ENCODE measurements around the gene PARP3.
A peak's percentile ranks its signal among the peaks of the same experiment; 100 is the strongest.

The PARP3 gene

DNA sequence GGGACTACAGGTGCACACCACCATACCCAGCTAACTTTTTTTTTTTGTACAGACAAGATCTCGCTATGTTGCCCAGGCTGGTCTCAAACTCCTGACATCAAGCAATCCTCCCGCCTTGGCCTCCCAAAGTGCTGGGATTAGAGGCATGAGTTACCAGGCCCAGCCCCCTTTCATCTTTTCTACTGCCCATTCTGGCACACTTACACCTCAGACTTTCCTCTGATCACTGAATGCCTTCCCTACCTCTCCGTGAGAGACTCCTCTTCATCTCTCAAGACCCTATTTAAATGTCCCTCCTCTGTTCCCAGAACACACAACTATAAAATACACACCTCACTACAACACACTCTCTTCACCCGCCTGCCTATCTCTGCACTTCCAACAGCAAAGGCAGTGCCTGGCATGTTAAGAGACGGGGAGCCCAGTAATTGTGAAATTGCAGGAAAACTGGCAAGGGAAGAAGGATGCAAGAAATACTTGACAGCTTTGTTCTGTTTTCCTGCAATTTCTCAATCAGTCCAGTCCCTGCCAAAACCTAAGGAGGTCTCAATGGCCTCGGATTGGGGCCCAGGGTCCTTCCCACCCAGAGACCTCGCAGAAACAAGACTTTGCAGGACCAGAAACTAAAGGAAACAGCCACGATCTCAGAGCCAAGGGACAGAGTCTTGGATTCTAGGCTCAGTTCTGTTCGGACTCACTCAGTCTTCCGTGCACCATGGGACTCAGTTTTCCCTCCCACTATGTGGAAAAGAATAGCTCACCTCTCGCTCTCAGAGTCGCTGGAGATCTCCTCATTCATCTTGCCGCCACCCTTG is 1.3 kb upstream of the PARP3 start:
- H3K4me3 ChIP-seq (ENCODE audit: low read depth, low read length): peak overlapping the region; percentile 73
- in situ Hi-C loops (cut with HindIII; ENCODE audit: low sequenced_read_pairs): no loop called here
- TF ChIP-seq, protein P1, sequence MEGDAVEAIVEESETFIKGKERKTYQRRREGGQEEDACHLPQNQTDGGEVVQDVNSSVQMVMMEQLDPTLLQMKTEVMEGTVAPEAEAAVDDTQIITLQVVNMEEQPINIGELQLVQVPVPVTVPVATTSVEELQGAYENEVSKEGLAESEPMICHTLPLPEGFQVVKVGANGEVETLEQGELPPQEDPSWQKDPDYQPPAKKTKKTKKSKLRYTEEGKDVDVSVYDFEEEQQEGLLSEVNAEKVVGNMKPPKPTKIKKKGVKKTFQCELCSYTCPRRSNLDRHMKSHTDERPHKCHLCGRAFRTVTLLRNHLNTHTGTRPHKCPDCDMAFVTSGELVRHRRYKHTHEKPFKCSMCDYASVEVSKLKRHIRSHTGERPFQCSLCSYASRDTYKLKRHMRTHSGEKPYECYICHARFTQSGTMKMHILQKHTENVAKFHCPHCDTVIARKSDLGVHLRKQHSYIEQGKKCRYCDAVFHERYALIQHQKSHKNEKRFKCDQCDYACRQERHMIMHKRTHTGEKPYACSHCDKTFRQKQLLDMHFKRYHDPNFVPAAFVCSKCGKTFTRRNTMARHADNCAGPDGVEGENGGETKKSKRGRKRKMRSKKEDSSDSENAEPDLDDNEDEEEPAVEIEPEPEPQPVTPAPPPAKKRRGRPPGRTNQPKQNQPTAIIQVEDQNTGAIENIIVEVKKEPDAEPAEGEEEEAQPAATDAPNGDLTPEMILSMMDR (IDR thresholded peaks at IDR 0.05; ENCODE audit: low read depth, low read length, missing control alignments): no peak
- DNase-seq (ENCODE audit: low read depth): no peak

GRCh38 chr3:51941463-51941797 is 733 bp upstream of the PARP3 start:
- TF ChIP-seq, protein P1 (IDR thresholded peaks at IDR 0.05; ENCODE audit: low read depth, low read length, missing control alignments): no peak
- H3K4me3 ChIP-seq (ENCODE audit: low read depth, low read length): peak overlapping the region; percentile 73
- in situ Hi-C loops (cut with HindIII; ENCODE audit: low sequenced_read_pairs): no loop called here
- no peak for DNase-seq (ENCODE audit: low read depth)

DNA sequence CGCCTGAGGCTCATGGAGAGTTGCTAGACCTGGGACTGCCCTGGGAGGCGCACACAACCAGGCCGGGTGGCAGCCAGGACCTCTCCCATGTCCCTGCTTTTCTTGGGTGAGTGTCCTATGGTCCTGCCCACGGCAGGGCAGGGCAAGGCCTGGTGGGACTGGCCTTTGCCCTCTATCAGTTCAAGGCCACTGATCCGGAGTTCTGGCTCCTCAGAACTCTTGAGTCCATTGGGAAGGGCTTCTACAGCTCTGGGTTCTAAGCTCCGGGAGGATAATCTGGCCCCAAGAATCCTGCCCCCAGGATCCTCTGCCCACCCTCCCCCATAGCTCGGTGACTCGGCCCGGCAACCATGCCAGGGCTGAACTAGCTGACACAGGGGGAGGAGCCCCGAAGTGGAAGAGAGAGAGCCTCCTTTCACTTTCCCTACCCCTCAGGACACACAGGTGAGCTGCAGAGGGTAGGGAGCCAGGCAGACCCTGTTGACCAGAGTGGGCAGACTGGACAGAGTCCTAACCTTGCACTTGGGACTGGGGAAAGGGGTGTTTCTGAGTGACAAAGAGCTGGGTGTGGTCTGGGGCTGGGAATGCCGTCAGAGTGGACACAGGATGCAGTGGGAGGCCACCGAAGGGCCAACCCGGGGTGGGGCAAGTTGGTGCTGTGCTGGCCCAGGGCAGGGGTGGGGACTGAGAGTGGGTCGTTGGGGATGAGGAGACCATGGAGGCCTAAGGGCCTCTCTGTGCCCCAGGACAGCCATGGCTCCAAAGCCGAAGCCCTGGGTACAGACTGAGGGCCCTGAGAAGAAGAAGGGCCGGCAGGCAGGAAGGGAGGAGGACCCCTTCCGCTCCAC is 664 bp downstream of the PARP3 start:
- TF ChIP-seq, protein P1 (IDR thresholded peaks at IDR 0.05; ENCODE audit: low read depth, low read length, missing control alignments): no peak
- in situ Hi-C loops (cut with HindIII; ENCODE audit: low sequenced_read_pairs): no loop called here
- peak overlapping the region; percentile 39 for H3K4me3 ChIP-seq (ENCODE audit: low read depth, low read length)
- no peak for DNase-seq (ENCODE audit: low read depth)

GRCh38 chr3:51943451-51944391 is 1.6 kb downstream of the PARP3 start:
- TF ChIP-seq, protein P1 (IDR thresholded peaks at IDR 0.05; ENCODE audit: low read depth, low read length, missing control alignments): no peak
- in situ Hi-C loops (cut with HindIII; ENCODE audit: low sequenced_read_pairs): no loop called here
- DNase-seq (ENCODE audit: low read depth): no peak
- no peak overlapping the region for H3K4me3 ChIP-seq (ENCODE audit: low read depth, low read length)

- no peak overlapping the region for H3K4me3 ChIP-seq (ENCODE audit: low read depth, low read length)
- TF ChIP-seq, protein P1 (IDR thresholded peaks at IDR 0.05; ENCODE audit: low read depth, low read length, missing control alignments): no peak
- DNase-seq (ENCODE audit: low read depth): no peak
- in situ Hi-C loops (cut with HindIII; ENCODE audit: low sequenced_read_pairs): no loop called here
Observed at GRCh38 chr3:51944451-51945021, 2.4 kb downstream of the PARP3 start.

All from astrocyte of the cerebellum (primary cell).